Measurements from ENCODE around the gene ZBTB43.

DNA sequence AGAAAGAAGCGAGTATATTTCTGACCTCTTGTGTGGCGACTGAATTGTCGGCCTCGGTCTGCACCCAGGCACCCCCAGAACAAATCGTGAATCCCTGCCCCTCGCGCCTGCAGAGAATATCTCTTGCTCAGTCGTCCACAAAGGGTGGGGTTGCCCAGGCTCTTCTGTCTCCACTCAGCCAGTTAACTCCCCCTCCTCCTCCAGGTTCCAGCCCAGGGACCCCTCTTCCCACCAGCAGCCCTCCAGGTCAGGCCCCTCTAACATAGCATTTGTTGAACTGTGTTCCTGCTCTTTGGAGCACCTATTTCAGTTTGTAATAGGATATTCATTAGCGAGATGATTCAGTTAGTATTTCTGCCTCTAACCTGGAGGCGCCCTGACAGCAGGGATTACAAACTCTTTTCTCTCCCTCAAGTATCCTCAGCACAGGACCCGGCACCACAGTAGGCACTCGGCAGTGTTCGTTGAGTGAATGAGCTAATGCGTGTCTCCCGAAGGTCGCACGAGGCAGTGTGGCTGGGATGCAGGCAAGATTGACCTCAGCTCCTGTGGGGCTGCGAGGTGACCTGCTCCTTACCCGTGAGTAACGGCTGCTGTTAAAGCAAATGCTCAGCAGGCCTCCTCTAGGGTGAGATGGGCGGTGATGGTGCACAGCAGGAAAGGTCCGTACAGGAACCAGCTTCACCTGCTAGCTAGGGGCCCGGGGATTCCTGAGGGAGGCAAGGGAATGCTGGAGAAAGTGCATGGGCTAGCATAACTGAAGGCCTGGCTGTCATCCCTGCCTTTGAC lies 81.4 kb downstream of the ZBTB43 start:
- TF ChIP-seq, protein P1, sequence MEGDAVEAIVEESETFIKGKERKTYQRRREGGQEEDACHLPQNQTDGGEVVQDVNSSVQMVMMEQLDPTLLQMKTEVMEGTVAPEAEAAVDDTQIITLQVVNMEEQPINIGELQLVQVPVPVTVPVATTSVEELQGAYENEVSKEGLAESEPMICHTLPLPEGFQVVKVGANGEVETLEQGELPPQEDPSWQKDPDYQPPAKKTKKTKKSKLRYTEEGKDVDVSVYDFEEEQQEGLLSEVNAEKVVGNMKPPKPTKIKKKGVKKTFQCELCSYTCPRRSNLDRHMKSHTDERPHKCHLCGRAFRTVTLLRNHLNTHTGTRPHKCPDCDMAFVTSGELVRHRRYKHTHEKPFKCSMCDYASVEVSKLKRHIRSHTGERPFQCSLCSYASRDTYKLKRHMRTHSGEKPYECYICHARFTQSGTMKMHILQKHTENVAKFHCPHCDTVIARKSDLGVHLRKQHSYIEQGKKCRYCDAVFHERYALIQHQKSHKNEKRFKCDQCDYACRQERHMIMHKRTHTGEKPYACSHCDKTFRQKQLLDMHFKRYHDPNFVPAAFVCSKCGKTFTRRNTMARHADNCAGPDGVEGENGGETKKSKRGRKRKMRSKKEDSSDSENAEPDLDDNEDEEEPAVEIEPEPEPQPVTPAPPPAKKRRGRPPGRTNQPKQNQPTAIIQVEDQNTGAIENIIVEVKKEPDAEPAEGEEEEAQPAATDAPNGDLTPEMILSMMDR (conservative IDR thresholded peaks at IDR 0.05; ENCODE audit: low read length): no peak
- no peak for TF ChIP-seq EZH2phosphoT487 (IDR thresholded peaks at IDR 0.05; ENCODE audit: borderline replicate concordance, low read depth, low read length)

Data from OCI-LY7 (cell line).